ENCODE data around the gene EBF3. TPM values are rescaled to one million over a fixed set of nuclear protein-coding genes. Genes with fewer than 3 reads are reported as not detected.

The EBF3 gene
- polyA plus RNA-seq, 4 donors: 0.89 to 2.8 (median 1.8) TPM

DNA sequence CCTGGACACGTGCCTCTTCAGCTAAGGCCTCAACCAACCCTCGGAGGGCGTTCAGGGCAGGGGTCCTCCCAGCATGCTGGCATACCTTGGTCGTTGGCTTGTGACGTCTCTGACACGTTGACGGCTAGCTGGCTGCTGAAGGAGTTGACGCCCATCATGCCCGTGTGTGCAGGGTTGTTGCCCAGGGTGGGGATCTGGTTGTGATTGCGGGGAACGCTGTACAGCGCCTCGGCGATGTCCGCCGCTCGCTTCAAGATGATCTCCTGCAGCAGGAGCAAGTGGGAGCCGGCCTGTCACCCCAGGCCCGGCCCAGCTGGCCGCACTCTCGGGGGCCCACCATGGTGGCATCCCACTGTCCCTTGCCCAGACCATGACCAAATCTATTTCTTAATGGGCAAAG lies 122.0 kb downstream of the EBF3 start:
- DNase-seq (ENCODE audit: low read depth in 4 of 4, low spot score in 2 of 4): no peak

- DNase-seq (ENCODE audit: low read depth in 4 of 4, low spot score in 2 of 4): no peak
Measured at GRCh38 chr10:129841590-129841989, 122.5 kb downstream of the EBF3 start.

- no peak for DNase-seq (ENCODE audit: low read depth in 4 of 4, low spot score in 2 of 4)
Measured at GRCh38 chr10:129841071-129841470, 123.0 kb downstream of the EBF3 start.

DNA sequence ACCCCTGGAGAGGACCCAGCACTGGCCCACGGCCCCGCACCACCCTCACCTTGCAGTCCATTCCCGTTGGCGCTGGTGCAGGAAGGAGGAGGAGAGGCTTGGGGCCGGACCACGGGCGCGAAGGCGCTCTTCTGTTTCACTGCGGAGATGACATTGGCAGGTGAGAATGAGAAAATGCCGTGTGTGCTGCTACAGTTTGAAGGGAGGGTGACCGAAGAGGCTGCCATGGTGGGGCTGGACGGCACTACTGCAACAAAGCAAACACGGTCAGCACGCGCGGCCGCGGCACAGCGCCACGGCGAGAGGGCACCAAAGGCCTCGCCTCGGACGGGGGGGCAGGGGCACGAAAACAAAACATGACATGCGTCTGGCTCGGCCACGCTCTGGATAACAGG lies 123.9 kb downstream of the EBF3 start:
- no peak for DNase-seq (ENCODE audit: low read depth in 4 of 4, low spot score in 2 of 4)

- no peak for DNase-seq (ENCODE audit: low read depth in 4 of 4, low spot score in 2 of 4)
Measured at GRCh38 chr10:129839285-129840195, 124.5 kb downstream of the EBF3 start.

DNA sequence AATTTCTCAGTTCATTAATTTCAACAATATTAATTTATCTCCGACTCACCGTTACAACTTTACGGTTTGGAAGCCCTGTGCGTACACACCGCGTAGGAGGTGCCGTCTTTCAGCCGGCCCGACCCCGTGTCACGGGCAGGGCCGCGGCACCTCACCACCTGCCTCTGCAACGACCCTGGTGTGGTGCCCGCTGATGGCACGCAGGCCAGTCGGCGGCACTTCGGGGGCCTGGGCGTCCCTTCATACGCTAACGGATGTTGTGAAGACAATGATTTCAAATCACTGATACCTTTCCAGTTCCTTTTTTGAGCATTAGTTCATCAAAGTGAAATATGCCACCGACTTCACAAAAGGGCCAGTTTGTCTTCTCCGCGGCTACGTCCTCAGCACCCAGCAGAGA lies 125.3 kb downstream of the EBF3 start:
- no peak for DNase-seq (ENCODE audit: low read depth in 4 of 4, low spot score in 2 of 4)

DNA sequence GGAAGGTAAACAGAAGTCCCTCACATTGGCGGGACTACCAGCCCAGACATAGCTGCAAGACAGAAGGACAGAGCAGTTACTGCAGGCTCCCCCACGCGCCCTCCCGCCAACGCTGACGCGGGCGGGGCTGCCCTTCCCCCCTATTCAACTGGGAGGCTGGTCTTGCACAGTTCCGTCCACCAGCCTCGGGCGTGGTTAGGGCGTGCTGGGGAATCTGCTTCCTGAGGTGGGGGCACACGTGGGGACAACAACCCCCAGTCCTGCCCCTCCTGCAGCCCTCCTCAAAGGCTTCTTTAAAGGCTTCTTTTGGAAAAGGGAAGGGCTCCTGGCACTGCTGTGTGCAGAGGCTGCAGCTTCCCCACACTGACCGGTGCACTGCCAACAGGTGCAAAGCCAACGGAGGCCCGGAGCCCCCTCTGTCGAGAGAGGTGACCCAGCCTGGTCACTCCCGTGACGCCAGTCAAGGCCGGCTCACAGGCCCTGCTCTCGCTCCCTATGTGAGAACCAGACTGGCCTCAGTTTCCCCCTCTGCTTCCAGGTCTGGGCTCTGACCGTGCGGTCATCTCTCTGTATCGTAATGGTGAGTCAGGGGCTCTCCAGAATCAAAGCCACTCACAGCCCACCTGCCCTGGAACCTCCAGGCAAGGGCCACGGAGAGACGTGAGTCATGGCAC lies 126.0 kb downstream of the EBF3 start:
- DNase-seq (ENCODE audit: low read depth in 4 of 4, low spot score in 2 of 4): no peak

- no peak for DNase-seq (ENCODE audit: low read depth in 4 of 4, low spot score in 2 of 4)
Measured at GRCh38 chr10:129836253-129836652, 127.8 kb downstream of the EBF3 start.

DNA sequence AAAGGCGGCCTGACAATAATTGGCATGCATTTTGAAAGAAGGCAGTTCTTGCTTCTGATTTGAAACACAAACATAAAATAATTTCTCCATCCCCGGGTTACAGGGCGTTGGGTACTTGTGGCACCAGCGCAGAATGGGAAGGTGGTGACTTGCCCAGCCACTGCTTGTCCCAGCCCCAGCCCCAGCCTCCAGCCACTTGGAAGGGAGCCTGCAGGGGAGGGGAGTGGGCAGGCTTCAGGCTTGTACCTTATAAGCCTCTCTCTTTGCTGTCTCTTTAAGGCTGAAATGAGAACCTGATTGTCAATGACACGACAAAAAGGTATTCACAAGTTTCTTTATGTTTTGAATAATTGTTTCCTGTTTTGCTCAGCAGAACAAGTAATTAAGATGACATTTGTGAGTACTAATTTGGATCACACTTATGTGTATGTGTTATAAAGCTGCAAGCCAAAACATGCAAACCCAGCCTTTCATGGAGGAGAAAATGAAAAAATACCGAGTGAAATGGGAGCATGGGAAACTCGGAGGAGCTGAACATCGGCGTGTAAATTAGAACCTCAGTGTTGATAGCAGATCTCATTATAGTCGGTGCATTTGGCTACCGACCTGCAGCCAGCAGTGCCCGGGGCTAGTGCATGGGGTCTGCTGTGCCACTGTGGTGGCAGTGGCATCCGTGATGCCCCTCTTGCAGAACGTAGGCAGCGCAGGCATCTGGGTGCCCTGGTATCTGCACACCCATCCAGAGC lies 129.9 kb downstream of the EBF3 start:
- DNase-seq (ENCODE audit: low read depth in 4 of 4, low spot score in 2 of 4): no peak

DNA sequence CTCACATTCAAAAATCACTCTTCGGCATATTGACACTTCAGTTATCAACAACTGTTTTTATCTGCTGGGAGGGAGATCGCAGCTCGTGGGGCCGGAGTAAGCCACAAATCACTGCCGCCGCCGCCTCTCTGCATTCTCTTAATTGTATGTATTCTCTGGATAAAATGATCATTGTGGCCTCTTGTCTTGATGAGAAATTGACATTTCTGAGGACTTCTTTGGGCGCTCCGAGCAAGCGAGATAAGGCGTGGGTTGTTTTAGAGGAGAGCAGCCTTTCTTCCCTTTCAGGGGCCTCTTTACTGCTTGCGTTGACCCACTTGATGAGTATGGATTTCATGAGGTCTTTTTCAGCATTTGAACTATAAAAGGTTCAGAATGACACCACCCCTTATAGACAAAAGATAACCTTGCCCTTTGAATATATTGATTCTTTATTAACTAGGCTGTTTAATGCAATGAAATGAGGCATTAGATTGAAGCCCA lies 130.6 kb downstream of the EBF3 start:
- no peak for DNase-seq (ENCODE audit: low read depth in 4 of 4, low spot score in 2 of 4)

GRCh38 chr10:129832573-129833467 lies 131.3 kb downstream of the EBF3 start:
- no peak for DNase-seq (ENCODE audit: low read depth in 4 of 4, low spot score in 2 of 4)

GRCh38 chr10:129831150-129831549 lies 132.9 kb downstream of the EBF3 start:
- no peak for DNase-seq (ENCODE audit: low read depth in 4 of 4, low spot score in 2 of 4)

GRCh38 chr10:129825826-129826225 lies 138.2 kb downstream of the EBF3 start:
- no peak for DNase-seq (ENCODE audit: low read depth in 4 of 4, low spot score in 2 of 4)

GRCh38 chr10:129825221-129825620 lies 138.9 kb downstream of the EBF3 start:
- no peak for DNase-seq (ENCODE audit: low read depth in 4 of 4, low spot score in 2 of 4)

GRCh38 chr10:129820451-129820850 lies 143.6 kb downstream of the EBF3 start:
- no peak for DNase-seq (ENCODE audit: low read depth in 4 of 4, low spot score in 2 of 4)

- DNase-seq (ENCODE audit: low read depth in 4 of 4, low spot score in 2 of 4): no peak
Measured at GRCh38 chr10:129816656-129817045, 147.4 kb downstream of the EBF3 start.

DNA sequence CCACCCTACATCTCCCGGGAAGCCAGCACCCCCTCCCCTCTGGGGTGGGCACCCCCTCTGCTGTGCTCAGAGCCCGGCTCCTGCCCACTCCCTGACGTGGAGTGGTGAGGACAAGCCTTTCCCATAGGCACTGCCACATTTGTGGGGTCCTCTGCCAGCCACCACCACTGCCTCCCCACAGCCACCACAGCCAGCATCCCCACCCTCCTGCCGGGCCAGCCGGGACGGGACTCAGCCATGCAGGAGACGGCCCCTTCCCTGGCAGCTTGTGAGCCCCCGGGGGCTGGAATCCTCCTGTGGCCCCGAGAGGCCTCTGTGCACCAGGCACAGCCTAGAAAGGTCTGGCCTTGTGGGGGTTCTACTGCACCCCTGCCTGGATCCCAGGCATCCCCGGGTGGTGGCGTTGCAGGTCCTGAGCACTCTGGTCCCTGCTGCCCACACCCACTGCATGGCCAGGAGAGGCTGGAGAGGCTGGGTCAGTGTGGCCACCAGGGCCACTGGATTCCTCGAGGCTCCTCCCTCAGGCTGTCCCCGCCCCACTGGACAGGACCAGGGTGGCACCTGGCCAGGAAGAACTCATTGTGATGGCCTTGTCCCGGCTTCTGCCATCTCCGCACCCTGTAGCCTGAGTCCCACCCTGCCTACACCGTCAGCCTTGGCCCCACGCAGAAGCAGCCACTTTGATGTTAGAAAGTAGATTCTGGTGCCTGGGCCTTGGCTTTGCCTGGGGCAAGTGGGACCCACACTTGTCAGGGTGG lies 148.0 kb downstream of the EBF3 start:
- DNase-seq (ENCODE audit: low read depth in 4 of 4, low spot score in 2 of 4): no peak

- DNase-seq (ENCODE audit: low read depth in 4 of 4, low spot score in 2 of 4): peak in 1 of 4 donors; percentile 8
Measured at GRCh38 chr10:129814681-129815646, 149.1 kb downstream of the EBF3 start.

All from left renal cortex interstitium (tissue), 4 donors.